H1 (cell line): Measurements from ENCODE around the gene YIPF5. TPM values are rescaled to one million over a fixed set of nuclear protein-coding genes. Genes with fewer than 3 reads are reported as not detected.

ENCODE experiments used
- CTCF ChIA-PET: fragments of 300-600 bp; sonication (Branson Sonifier 250); formaldehyde crosslinking; loops from one replicate; lab custom pipeline; 2021; ENCODE audit not compliant: partially characterized antibody; lab: Charles Lee
- POLR2A ChIA-PET: fragments of 300-600 bp; sonication (Branson Sonifier 250); formaldehyde crosslinking; loops from one replicate; lab custom pipeline; 2021; ENCODE audit warnings: inconsistent platforms; ENCODE audit not compliant: partially characterized antibody; lab: Charles Lee
- DNase-seq, 2 experiments: peaks; one replicate each; pipeline versions ENCODE4 v3.0.0 to v3.0.0-alpha.2; 2010 to 2022; ENCODE audit warnings: low spot score in 2 of 2, low read depth in 1 of 2, mixed read lengths in 1 of 2
- FAIRE-seq: peaks from 2 replicates; lab custom pipeline; 2011; peaks lifted over from hg19 to GRCh38; lab: Jason Lieb, UNC
- H2AFZ ChIP-seq: 2 replicates; pipeline ENCODE4 v1.8.1; 2012; ENCODE audit warnings: low read length, inconsistent platforms
- H2AK5ac ChIP-seq: 2 replicates; pipeline ENCODE4 v1.6.1; 2013; ENCODE audit warnings: low read depth, low read length
- H2BK120ac ChIP-seq: replicated peaks from 2 replicates; pipeline ENCODE3; 2013; ENCODE audit warnings: low read depth, low read length, inconsistent platforms
- H2BK12ac ChIP-seq: 2 replicates; pipeline ENCODE4 v1.6.1; 2013; ENCODE audit warnings: low read depth, low read length
- H2BK15ac ChIP-seq: 2 replicates; pipeline ENCODE4 v1.6.1; 2013; ENCODE audit warnings: low read length
- H2BK20ac ChIP-seq: 2 replicates; pipeline ENCODE4 v1.6.1; 2013; ENCODE audit warnings: low read length
- H2BK5ac ChIP-seq: 2 replicates; pipeline ENCODE4 v1.6.1; 2013; ENCODE audit warnings: low read depth, low read length
- H3K14ac ChIP-seq: 2 replicates; pipeline ENCODE4 v1.6.1; 2013; ENCODE audit warnings: inconsistent platforms; ENCODE audit not compliant: insufficient read length
- H3K18ac ChIP-seq: 2 replicates; pipeline ENCODE4 v1.6.1; 2013; ENCODE audit warnings: low read length; ENCODE audit errors: extremely low read depth
- H3K23ac ChIP-seq: 2 replicates; pipeline ENCODE4 v1.6.1; 2013; ENCODE audit warnings: inconsistent platforms; ENCODE audit not compliant: insufficient read length
- H3K23me2 ChIP-seq: 2 replicates; pipeline ENCODE4 v1.6.1; 2013; ENCODE audit warnings: low read depth, low read length
- H3K27ac ChIP-seq: 2 replicates; pipeline ENCODE4 v1.6.1; 2011; ENCODE audit warnings: low read depth, low read length, inconsistent platforms
- H3K27me3 ChIP-seq, 4 experiments: replicated peaks in 1 of 4; 1 replicate in 1 of 4; 2 replicates in 3 of 4; pipeline versions ENCODE4 v1.6.1 to v1.8.1; 2011 to 2013; ENCODE audit warnings: low read length in 3 of 4, mild to moderate bottlenecking in 3 of 4, inconsistent platforms in 2 of 4, mixed read lengths in 2 of 4, moderate library complexity in 1 of 4; ENCODE audit not compliant: control insufficient read depth in 3 of 4, insufficient read depth in 3 of 4; ENCODE audit errors: extremely low read depth in 1 of 4
- H3K36me3 ChIP-seq, 4 experiments: 2 replicates each; pipeline versions ENCODE4 v1.6.1 to v1.8.1; 2011 to 2013; ENCODE audit warnings: mild to moderate bottlenecking in 4 of 4, low read length in 3 of 4, moderate library complexity in 2 of 4, control low read depth in 1 of 4, inconsistent platforms in 1 of 4; ENCODE audit not compliant: insufficient read depth in 4 of 4, control insufficient read depth in 2 of 4
- H3K4ac ChIP-seq: replicated peaks from 2 replicates; pipeline ENCODE3; 2013; ENCODE audit warnings: low read length, low read depth, mixed read lengths, inconsistent platforms; ENCODE audit not compliant: insufficient read length
- H3K4me1 ChIP-seq, 4 experiments: replicated peaks in 1 of 4; 1 replicate in 1 of 4; 2 replicates in 3 of 4; pipeline versions ENCODE4 v1.6.1 to v1.8.1; 2011 to 2013; ENCODE audit warnings: low read length in 3 of 4, inconsistent platforms in 2 of 4, mixed read lengths in 1 of 4; ENCODE audit not compliant: insufficient read depth in 4 of 4, control insufficient read depth in 3 of 4
- H3K4me2 ChIP-seq, 2 experiments: 2 replicates each; pipeline versions ENCODE4 v1.6.1 to v1.8.1; 2011 to 2013; ENCODE audit warnings: low read depth in 2 of 2, low read length in 2 of 2, control low read depth in 1 of 2, inconsistent platforms in 1 of 2, mild to moderate bottlenecking in 1 of 2; ENCODE audit not compliant: insufficient read depth in 1 of 2
- H3K4me3 ChIP-seq, 4 experiments: fragments of 200-600, 300-600 bp in 1 of 4; sonication (generic), shearing (Covaris generic), sonication (Bioruptor Twin) in 1 of 4; 2 replicates each; pipeline versions ENCODE4 v1.5.1 to v1.8.1; 2011 to 2016; ENCODE audit warnings: low read length in 4 of 4, low read depth in 3 of 4, control low read depth in 2 of 4, inconsistent platforms in 2 of 4, mild to moderate bottlenecking in 2 of 4, mixed read lengths in 1 of 4, moderate library complexity in 1 of 4; ENCODE audit not compliant: insufficient read depth in 2 of 4; ENCODE audit errors: extremely low read depth in 1 of 4
- H3K56ac ChIP-seq: replicated peaks from 2 replicates; pipeline ENCODE3; 2013; ENCODE audit warnings: low read depth, mild to moderate bottlenecking, mixed read lengths, low read length, inconsistent platforms; ENCODE audit not compliant: insufficient read length
- H3K79me1 ChIP-seq: 2 replicates; pipeline ENCODE4 v1.6.1; 2013; ENCODE audit warnings: low read depth, low read length, control low read depth
- H3K79me2 ChIP-seq, 2 experiments: 2 replicates each; pipeline versions ENCODE4 v1.6.1 to v1.8.1; 2012 to 2013; ENCODE audit warnings: low read length in 2 of 2, mild to moderate bottlenecking in 2 of 2, inconsistent platforms in 1 of 2; ENCODE audit not compliant: insufficient read depth in 2 of 2, control insufficient read depth in 1 of 2
- H3K9ac ChIP-seq, 4 experiments: replicated peaks in 1 of 4; 1 replicate in 1 of 4; 2 replicates in 3 of 4; pipeline versions ENCODE4 v1.6.1 to v1.8.1; 2011 to 2013; ENCODE audit warnings: low read depth in 3 of 4, low read length in 3 of 4, control low read depth in 2 of 4, mild to moderate bottlenecking in 2 of 4, moderate library complexity in 2 of 4, inconsistent platforms in 1 of 4; ENCODE audit errors: extremely low read depth in 1 of 4
- H3K9me3 ChIP-seq, 2 experiments: 2 replicates each; pipeline versions ENCODE4 v1.6.1 to v1.8.1; 2012 to 2013; ENCODE audit warnings: mild to moderate bottlenecking in 2 of 2, moderate library complexity in 2 of 2, control low read depth in 1 of 2, inconsistent platforms in 1 of 2, low read depth in 1 of 2, low read length in 1 of 2, mixed read lengths in 1 of 2; ENCODE audit not compliant: insufficient read depth in 2 of 2
- H4K20me1 ChIP-seq, 2 experiments: replicated peaks in 1 of 2; 2 replicates each; pipeline versions ENCODE3 to v1.8.1; 2011 to 2013; ENCODE audit warnings: inconsistent platforms in 2 of 2, low read length in 2 of 2, mild to moderate bottlenecking in 1 of 2; ENCODE audit not compliant: insufficient read depth in 2 of 2, control insufficient read depth in 1 of 2
- H4K5ac ChIP-seq: 2 replicates; pipeline ENCODE4 v1.6.1; 2013; ENCODE audit warnings: low read length, low read depth, mixed read lengths, inconsistent platforms; ENCODE audit not compliant: insufficient read length
- H4K8ac ChIP-seq: 2 replicates; pipeline ENCODE4 v1.8.0; 2013; ENCODE audit warnings: mild to moderate bottlenecking, moderate library complexity, low read length, inconsistent platforms; ENCODE audit not compliant: insufficient read depth; ENCODE audit errors: extremely low read depth
- H4K91ac ChIP-seq: replicated peaks from 2 replicates; pipeline ENCODE3; 2013; ENCODE audit warnings: low read length, mixed read lengths, inconsistent platforms; ENCODE audit not compliant: insufficient read length
- CREB1 ChIP-seq: IDR thresholded peaks from 2 replicates; pipeline ENCODE4 v1.6.1; 2012; ENCODE audit warnings: inconsistent platforms
- WGBS, 2 experiments: shearing (Covaris generic) in 1 of 2; methylation state at CpG; one replicate each; pipeline versions ENCODE4 v1.1.6 to v1.1.7; 2013 to 2015; ENCODE audit warnings: low lambda C conversion rate in 2 of 2, mixed read lengths in 2 of 2, inconsistent platforms in 1 of 2, low coverage in 1 of 2, missing lambda C conversion rate in 1 of 2; ENCODE audit not compliant: insufficient replicate concordance in 2 of 2, insufficient coverage in 1 of 2, insufficient read length in 1 of 2; ENCODE audit errors: extremely low coverage in 1 of 2, missing lambda C conversion rate in 1 of 2; 5-methylcytosine and 5-hydroxymethylcytosine counted together
- polyA plus RNA-seq, 7 experiments: library from polyadenylated mRNA; depleted of rRNA in 3 of 7; stranded (reverse) in 5 of 7; unstranded in 2 of 7; fragments of >200 nt in 5 of 7; fragments of 200-250 nt in 2 of 7; gene quantifications; 1 replicate in 5 of 7; 2 replicates in 1 of 7; 4 replicates in 1 of 7; pipeline versions ENCODE4 v1.2.1 to v1.2.3, GENCODE V29; 2011 to 2013; ENCODE audit warnings: missing spikeins in 2 of 7, mixed read lengths in 2 of 7
- total RNA-seq: library from RNA; stranded (reverse); fragmentation: NEBNext Ultra II Directional; extraction: Animal tissue kit (Norgen Biotek cat#: 25700); gene quantifications from 2 replicates; pipeline ENCODE4 v1.2.1, GENCODE V29; 2021

YIPF5 gene
- total and polyA plus RNA-seq, 2 of the 8 experiments (the other 6 are each of a cell fraction or from before 2014, with no cell fraction given) = 27.6 to 33.6 TPM

- POLR2A ChIA-PET = no interaction called here
These were observed 19.4 kb downstream of the YIPF5 start for GRCh38 chr5:144151026-144151425.

More at GRCh38 chr5:144151026-144151425, 19.4 kb downstream of the YIPF5 start:
- H3K4me3 ChIP-seq = no peak overlapping the region
- no peaks in the 10 kb centered on the region for H3K79me1 ChIP-seq
- no peak overlapping the region for H3K27ac ChIP-seq
- H3K36me3 ChIP-seq = no peaks in the 10 kb centered on the region
- H4K91ac ChIP-seq = no peak overlapping the region
- FAIRE-seq = no peak
- H3K14ac ChIP-seq = no peak overlapping the region
- H3K9ac ChIP-seq = no peak overlapping the region
- H3K27me3 ChIP-seq = no peaks in the 10 kb centered on the region
- no peak overlapping the region for H4K8ac ChIP-seq
- no peak overlapping the region for H3K4me2 ChIP-seq
- H2BK5ac ChIP-seq = no peak overlapping the region
- no peaks in the 10 kb centered on the region for H4K20me1 ChIP-seq
- no peak overlapping the region for H2BK12ac ChIP-seq
- H2BK20ac ChIP-seq = no peak overlapping the region
- no peak for DNase-seq
- H3K4ac ChIP-seq = no peak overlapping the region
- H3K9me3 ChIP-seq = no peaks in the 10 kb centered on the region
- H2AFZ ChIP-seq = no peak overlapping the region
- H3K56ac ChIP-seq = no peak overlapping the region
- CTCF ChIA-PET = no interaction called here
- no peak overlapping the region for H4K5ac ChIP-seq
- H2BK15ac ChIP-seq = no peak overlapping the region
- H3K18ac ChIP-seq = no peak overlapping the region
- no peak overlapping the region for H2AK5ac ChIP-seq
- no peak overlapping the region for H3K23ac ChIP-seq
- no peak overlapping the region for H2BK120ac ChIP-seq
- no peaks in the 10 kb centered on the region for H3K79me2 ChIP-seq
- H3K23me2 ChIP-seq = no peaks in the 10 kb centered on the region
- H3K4me1 ChIP-seq = no peaks in the 10 kb centered on the region
- WGBS, 2 experiments = 87% methylated on average over 3 of the region's 3 CpGs; no CpG with 5 or more reads in 1 of the 2 experiments
- no peak for TF ChIP-seq CREB1
